SK-N-SH (cell line): ENCODE data around the gene RRP7A. TPM values are rescaled to one million over a fixed set of nuclear protein-coding genes. Genes with fewer than 3 reads are reported as not detected.
"Not testable (repeated sequence)": the region's sequence is repeated elsewhere in the genome, so short reads cannot be mapped to it uniquely, and the experiment has no call there.

ENCODE experiments used
- CTCF ChIA-PET: fragments of 300-600, 350-600 bp; formaldehyde crosslinking; extraction: SDS; loops from one replicate; lab custom pipeline; 2021; lab: Yijun Ruan, JAX
- POLR2A ChIA-PET: fragments of 350-600 bp; sonication (Branson Sonifier 250); formaldehyde crosslinking; extraction: SDS; loops from one replicate; lab custom pipeline; 2020; ENCODE audit warnings: antibody characterized with exemption, inconsistent platforms; lab: Yijun Ruan, JAX
- DNase-seq: peaks from one replicate; pipeline ENCODE4 v3.0.0; 2012
- H2AFZ ChIP-seq: fragments of 200-600 bp; sonication (generic); 2 replicates; pipeline ENCODE4 v1.8.1; 2016; ENCODE audit warnings: antibody characterized with exemption, mild to moderate bottlenecking, low read depth
- H3F3A ChIP-seq: fragments of 200-600 bp; sonication (generic); replicated peaks from 2 replicates; pipeline ENCODE3; 2016; ENCODE audit warnings: antibody characterized with exemption, mild to moderate bottlenecking; ENCODE audit not compliant: insufficient read depth
- H3K27ac ChIP-seq, 2 experiments: fragments of 200-500 bp in 1 of 2; fragments of 200-600 bp in 1 of 2; sonication (Bioruptor generic) in 1 of 2; sonication (generic), shearing (Covaris generic) in 1 of 2; 2 replicates each; pipeline versions ENCODE4 v1.5.1 to v1.6.1; 2014 to 2016; ENCODE audit warnings: low read depth in 2 of 2, inconsistent platforms in 1 of 2, low read length in 1 of 2, mild to moderate bottlenecking in 1 of 2, mixed read lengths in 1 of 2
- H3K27me3 ChIP-seq: fragments of 200-600 bp; sonication (generic), shearing (Covaris generic); 2 replicates; pipeline ENCODE4 v1.6.1; 2016; ENCODE audit warnings: mixed run types; ENCODE audit not compliant: insufficient read depth
- H3K36me3 ChIP-seq, 2 experiments: fragments of 200-500 bp in 1 of 2; fragments of 200-600 bp in 1 of 2; sonication (Bioruptor generic) in 1 of 2; sonication (generic) in 1 of 2; replicated peaks in 1 of 2; 2 replicates each; pipeline versions ENCODE3 to v1.5.1; 2014 to 2016; ENCODE audit warnings: low read length in 1 of 2, mild to moderate bottlenecking in 1 of 2; ENCODE audit not compliant: insufficient read depth in 2 of 2, control insufficient read depth in 1 of 2
- H3K4me1 ChIP-seq, 2 experiments: fragments of 200-500 bp in 1 of 2; fragments of 200-600 bp in 1 of 2; sonication (Bioruptor generic) in 1 of 2; sonication (generic), shearing (Covaris generic) in 1 of 2; 2 replicates each; pipeline versions ENCODE4 v1.5.1 to v1.6.1; 2014 to 2016; ENCODE audit warnings: low read depth in 1 of 2, low read length in 1 of 2, mixed run types in 1 of 2; ENCODE audit not compliant: insufficient read depth in 2 of 2, control insufficient read depth in 1 of 2
- H3K4me2 ChIP-seq: fragments of 200-600 bp; sonication (generic), shearing (Covaris generic); 2 replicates; pipeline ENCODE4 v1.6.1; 2017; ENCODE audit warnings: mixed run types
- H3K4me3 ChIP-seq, 2 experiments: fragments of 200-500 bp in 1 of 2; fragments of 200-600 bp in 1 of 2; sonication (Bioruptor generic) in 1 of 2; sonication (generic), shearing (Covaris generic) in 1 of 2; 2 replicates each; pipeline versions ENCODE4 v1.5.1 to v1.8.1; 2014 to 2016; ENCODE audit warnings: low read depth in 2 of 2, inconsistent platforms in 1 of 2, low read length in 1 of 2, mild to moderate bottlenecking in 1 of 2, mixed read lengths in 1 of 2, moderate library complexity in 1 of 2
- H3K79me2 ChIP-seq: fragments of 200-600 bp; sonication (generic); 2 replicates; pipeline ENCODE4 v1.8.1; 2017; ENCODE audit warnings: mild to moderate bottlenecking; ENCODE audit not compliant: insufficient read depth
- H3K9ac ChIP-seq: fragments of 200-600 bp; sonication (generic); 2 replicates; pipeline ENCODE4 v1.6.1; 2017; ENCODE audit warnings: mixed run types
- H3K9me2 ChIP-seq: fragments of 200-600 bp; sonication (generic); 2 replicates; pipeline ENCODE4 v1.6.1; 2017; ENCODE audit warnings: mixed run types
- H3K9me3 ChIP-seq: fragments of 200-600 bp; sonication (generic); 2 replicates; pipeline ENCODE4 v1.6.1; 2017; ENCODE audit warnings: mixed run types, mild to moderate bottlenecking, moderate library complexity
- H4K20me1 ChIP-seq: fragments of 200-600 bp; sonication (generic); 2 replicates; pipeline ENCODE4 v1.6.1; 2017; ENCODE audit warnings: mild to moderate bottlenecking, mixed run types; ENCODE audit not compliant: insufficient read depth
- EZH2phosphoT487 ChIP-seq: fragments of 200-600 bp; sonication (generic); IDR thresholded peaks from 2 replicates; pipeline ENCODE4 v1.6.1; 2017; ENCODE audit warnings: low read depth, mixed run types, mild to moderate bottlenecking, antibody characterized with exemption, moderate library complexity, borderline replicate concordance
- MEF2A ChIP-seq: IDR thresholded peaks from 2 replicates; pipeline ENCODE4 v1.4.0; 2012; ENCODE audit warnings: low read depth, borderline replicate concordance
- NFIC ChIP-seq: IDR thresholded peaks from 2 replicates; pipeline ENCODE4 v1.4.0; 2012; ENCODE audit warnings: borderline replicate concordance
- SMC3 ChIP-seq: IDR thresholded peaks from 2 replicates; pipeline ENCODE4 v1.6.1; 2012; ENCODE audit warnings: low read depth, low read length, improper control_type of control experiment
- WGBS: methylation state at CpG from one replicate; pipeline ENCODE4 v1.1.6; 2017; ENCODE audit warnings: low lambda C conversion rate; 5-methylcytosine and 5-hydroxymethylcytosine counted together
- polyA plus RNA-seq, 3 experiments: library from polyadenylated mRNA; depleted of rRNA; stranded (reverse); fragments of >200 nt; gene quantifications; 2 replicates each; pipeline ENCODE4 v1.2.3, GENCODE V29; 2012
- TF ChIP-seq, protein P1 (sequence below): IDR thresholded peaks from 2 replicates; pipeline ENCODE4 v1.6.1; 2012; ENCODE audit warnings: mild to moderate bottlenecking, low read depth, low read length, moderate library complexity
- TF ChIP-seq, protein P2 (sequence below): fragments of 150-350 bp; IDR thresholded peaks from 2 replicates; pipeline ENCODE4 v1.6.1; 2017; ENCODE audit warnings: antibody characterized with exemption, low read length, low read depth, borderline replicate concordance

The RRP7A gene
- polyA plus RNA-seq, 1 of the 3 experiments (the other 2 are of a cell fraction): 17.6 TPM

DNA sequence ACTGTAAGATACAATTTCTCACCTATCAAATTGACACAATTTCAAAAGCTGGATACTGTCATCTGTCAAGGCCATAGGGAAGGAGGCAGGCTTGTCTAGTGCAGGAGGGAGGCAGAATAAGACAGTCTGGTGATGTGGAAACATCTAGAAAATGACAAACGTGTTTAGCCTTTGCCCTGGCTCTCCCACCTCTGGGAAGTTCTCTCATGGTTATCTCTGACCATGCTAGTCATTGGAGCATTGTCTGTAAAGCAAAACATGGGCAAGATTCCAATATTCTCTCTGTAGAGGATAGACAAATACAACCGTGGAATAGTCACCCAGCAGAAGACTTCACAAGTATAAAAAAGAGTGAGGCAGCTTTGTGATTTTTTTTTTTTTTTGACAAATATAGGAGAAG is 25.1 kb upstream of the RRP7A start:
- DNase-seq: no peak
- CTCF ChIA-PET: interaction anchor here (1.1 kb wide), 1 partner anchor 11 kb away, joined by 3 read pairs; no protein-coding TSS in a partner anchor
- no peaks in the 10 kb centered on the region for H3K36me3 ChIP-seq
- no peaks in the 10 kb centered on the region for H3K79me2 ChIP-seq
- no peaks in the 10 kb centered on the region; a peak in 1 of 4 replicates for H3K4me1 ChIP-seq
- no peaks in the 10 kb centered on the region for H3K27me3 ChIP-seq
- H2AFZ ChIP-seq: no peak overlapping the region
- H3K9me2 ChIP-seq: no peaks in the 10 kb centered on the region
- no peak overlapping the region for H3K9ac ChIP-seq
- H3K4me3 ChIP-seq: no peak overlapping the region
- 29% methylated on average over 2 of the region's 2 CpGs for WGBS
- no peak overlapping the region for H3K4me2 ChIP-seq
- H3K27ac ChIP-seq: no peak overlapping the region
- H4K20me1 ChIP-seq: no peaks in the 10 kb centered on the region
- TF ChIP-seq NFIC (no peak), MEF2A (no peak), SMC3 (no peak), EZH2phosphoT487 (no peak)
- TF ChIP-seq, protein P1, sequence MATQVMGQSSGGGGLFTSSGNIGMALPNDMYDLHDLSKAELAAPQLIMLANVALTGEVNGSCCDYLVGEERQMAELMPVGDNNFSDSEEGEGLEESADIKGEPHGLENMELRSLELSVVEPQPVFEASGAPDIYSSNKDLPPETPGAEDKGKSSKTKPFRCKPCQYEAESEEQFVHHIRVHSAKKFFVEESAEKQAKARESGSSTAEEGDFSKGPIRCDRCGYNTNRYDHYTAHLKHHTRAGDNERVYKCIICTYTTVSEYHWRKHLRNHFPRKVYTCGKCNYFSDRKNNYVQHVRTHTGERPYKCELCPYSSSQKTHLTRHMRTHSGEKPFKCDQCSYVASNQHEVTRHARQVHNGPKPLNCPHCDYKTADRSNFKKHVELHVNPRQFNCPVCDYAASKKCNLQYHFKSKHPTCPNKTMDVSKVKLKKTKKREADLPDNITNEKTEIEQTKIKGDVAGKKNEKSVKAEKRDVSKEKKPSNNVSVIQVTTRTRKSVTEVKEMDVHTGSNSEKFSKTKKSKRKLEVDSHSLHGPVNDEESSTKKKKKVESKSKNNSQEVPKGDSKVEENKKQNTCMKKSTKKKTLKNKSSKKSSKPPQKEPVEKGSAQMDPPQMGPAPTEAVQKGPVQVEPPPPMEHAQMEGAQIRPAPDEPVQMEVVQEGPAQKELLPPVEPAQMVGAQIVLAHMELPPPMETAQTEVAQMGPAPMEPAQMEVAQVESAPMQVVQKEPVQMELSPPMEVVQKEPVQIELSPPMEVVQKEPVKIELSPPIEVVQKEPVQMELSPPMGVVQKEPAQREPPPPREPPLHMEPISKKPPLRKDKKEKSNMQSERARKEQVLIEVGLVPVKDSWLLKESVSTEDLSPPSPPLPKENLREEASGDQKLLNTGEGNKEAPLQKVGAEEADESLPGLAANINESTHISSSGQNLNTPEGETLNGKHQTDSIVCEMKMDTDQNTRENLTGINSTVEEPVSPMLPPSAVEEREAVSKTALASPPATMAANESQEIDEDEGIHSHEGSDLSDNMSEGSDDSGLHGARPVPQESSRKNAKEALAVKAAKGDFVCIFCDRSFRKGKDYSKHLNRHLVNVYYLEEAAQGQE: no peak
- TF ChIP-seq, protein P2, sequence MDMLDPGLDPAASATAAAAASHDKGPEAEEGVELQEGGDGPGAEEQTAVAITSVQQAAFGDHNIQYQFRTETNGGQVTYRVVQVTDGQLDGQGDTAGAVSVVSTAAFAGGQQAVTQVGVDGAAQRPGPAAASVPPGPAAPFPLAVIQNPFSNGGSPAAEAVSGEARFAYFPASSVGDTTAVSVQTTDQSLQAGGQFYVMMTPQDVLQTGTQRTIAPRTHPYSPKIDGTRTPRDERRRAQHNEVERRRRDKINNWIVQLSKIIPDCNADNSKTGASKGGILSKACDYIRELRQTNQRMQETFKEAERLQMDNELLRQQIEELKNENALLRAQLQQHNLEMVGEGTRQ: no peak
- TF ChIP-seq, all 33 proteins: peak for 0
- POLR2A ChIA-PET: no interaction called here
- no peaks in the 10 kb centered on the region for H3K9me3 ChIP-seq
- no peaks in the 10 kb centered on the region for H3F3A ChIP-seq

DNA sequence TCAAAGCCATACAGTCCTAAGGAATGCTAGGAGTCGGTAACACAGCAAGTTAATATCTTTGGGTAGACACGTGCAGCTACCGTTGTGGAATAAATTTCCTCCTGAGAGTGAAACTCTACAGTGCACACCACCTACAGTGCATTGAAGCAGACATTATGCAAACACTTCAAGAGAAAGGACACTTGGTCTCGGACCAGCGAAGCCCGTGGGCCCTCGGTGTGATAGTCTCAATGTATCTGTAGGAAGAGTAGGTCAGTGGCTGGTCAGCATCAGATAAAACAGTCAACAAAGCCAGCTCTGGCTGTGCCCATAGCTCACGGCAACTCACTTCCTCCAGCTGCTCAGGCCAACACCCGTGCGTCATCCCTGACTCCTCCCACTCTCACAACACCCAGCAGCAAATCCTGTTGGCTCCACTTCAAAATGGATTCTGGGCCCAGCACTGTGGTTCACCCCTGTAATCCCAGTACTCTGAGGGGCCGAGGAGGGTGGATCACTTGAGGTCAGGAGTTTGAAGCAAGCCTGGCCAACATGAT is 19.7 kb upstream of the RRP7A start:
- H2AFZ ChIP-seq, DNase-seq, H3F3A ChIP-seq, CTCF ChIA-PET, H3K4me2 ChIP-seq, H3K4me3 ChIP-seq, H3K9me3 ChIP-seq, H3K79me2 ChIP-seq, H3K27me3 ChIP-seq, H3K9ac ChIP-seq, H4K20me1 ChIP-seq, H3K36me3 ChIP-seq, H3K9me2 ChIP-seq, H3K4me1 ChIP-seq, POLR2A ChIA-PET: not testable (repeated sequence)
- 81% methylated on average over 8 of the region's 11 CpGs for WGBS
- peak overlapping the region in 1 of 2 experiments; percentile 39; a peak in 2 of 4 replicates for H3K27ac ChIP-seq

DNA sequence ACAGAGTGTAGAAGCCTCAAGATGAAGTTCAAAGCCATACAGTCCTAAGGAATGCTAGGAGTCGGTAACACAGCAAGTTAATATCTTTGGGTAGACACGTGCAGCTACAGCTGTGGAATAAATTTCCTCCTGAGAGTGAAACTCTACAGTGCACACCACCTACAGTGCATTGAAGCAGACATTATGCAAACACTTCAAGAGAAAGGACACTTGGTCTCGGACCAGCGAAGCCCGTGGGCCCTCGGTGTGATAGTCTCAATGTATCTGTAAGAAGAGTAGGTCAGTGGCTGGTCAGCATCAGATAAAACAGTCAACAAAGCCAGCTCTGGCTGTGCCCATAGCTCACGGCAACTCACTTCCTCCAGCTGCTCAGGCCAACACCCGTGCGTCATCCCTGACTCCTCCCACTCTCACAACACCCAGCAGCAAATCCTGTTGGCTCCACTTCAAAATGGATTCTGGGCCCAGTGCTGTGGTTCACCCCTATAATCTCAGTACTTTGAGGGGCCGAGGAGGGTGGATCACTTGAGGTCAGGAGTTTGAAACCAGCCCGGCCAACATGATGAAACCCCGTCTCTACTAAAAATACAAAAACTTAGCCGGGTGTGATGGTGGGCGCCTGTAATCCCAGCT is 17.7 kb upstream of the RRP7A start:
- DNase-seq: not testable (repeated sequence)
- H3K27ac ChIP-seq: peak overlapping the region in 1 of 2 experiments; percentile 43; a peak in 1 of 4 replicates

DNA sequence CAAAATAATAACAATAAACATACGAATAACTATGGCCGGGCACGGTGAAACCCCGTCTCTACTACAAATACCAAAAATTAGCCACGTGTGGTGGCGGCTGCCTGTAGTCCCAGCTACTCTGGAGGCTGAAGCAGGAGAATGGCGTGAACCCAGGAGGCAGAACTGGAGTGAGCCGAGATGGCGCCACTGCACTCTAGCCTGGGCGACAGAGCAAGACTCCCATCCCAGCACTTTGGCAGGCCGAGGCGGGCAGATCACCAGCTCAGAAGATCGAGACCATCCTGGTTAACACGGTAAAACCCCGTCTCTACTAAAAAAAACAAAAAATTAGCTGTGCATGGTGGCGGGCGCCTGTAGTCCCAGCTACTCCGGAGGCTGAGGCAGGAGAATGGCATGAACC is 17.0 kb upstream of the RRP7A start:
- WGBS: 94% methylated on average over 18 of the region's 18 CpGs
- CTCF ChIA-PET, H3K9me3 ChIP-seq, H3K4me2 ChIP-seq, H3K9ac ChIP-seq, H3K79me2 ChIP-seq, DNase-seq, H3K27ac ChIP-seq, H3K9me2 ChIP-seq, H2AFZ ChIP-seq, H3K27me3 ChIP-seq, H3K36me3 ChIP-seq, H3K4me1 ChIP-seq, POLR2A ChIA-PET, H4K20me1 ChIP-seq, H3K4me3 ChIP-seq, H3F3A ChIP-seq: not testable (repeated sequence)

More for the DNA sequence above, 17.7 kb upstream of the RRP7A start:
- H3K4me2 ChIP-seq, H3F3A ChIP-seq, POLR2A ChIA-PET, H4K20me1 ChIP-seq, H3K4me1 ChIP-seq, H3K4me3 ChIP-seq, H3K9me2 ChIP-seq, H3K9ac ChIP-seq, H3K27me3 ChIP-seq, H3K9me3 ChIP-seq, CTCF ChIA-PET, H3K36me3 ChIP-seq, H2AFZ ChIP-seq, H3K79me2 ChIP-seq: not testable (repeated sequence)
- 78% methylated on average over 7 of the region's 14 CpGs for WGBS
